Liver (tissue), 9 donors: ENCODE measurements around the gene ATXN10. TPM values are rescaled to one million over a fixed set of nuclear protein-coding genes. Genes with fewer than 3 reads are reported as not detected.

Experiments used
- DNase-seq: peaks from one replicate; pipeline ENCODE4 v3.0.0-alpha.2; 2017; ENCODE audit warnings: low spot score
- H3K27ac ChIP-seq, 2 donors: one replicate each; pipeline ENCODE4 v1.7.0; 2013; ENCODE audit warnings: inconsistent platforms in 2 of 2, low read length in 2 of 2, control low read depth in 1 of 2, low read depth in 1 of 2, mild to moderate bottlenecking in 1 of 2
- H3K27me3 ChIP-seq, 4 donors: one replicate each; pipeline versions ENCODE4 v1.6.1 to v1.7.0; 2013; ENCODE audit warnings: low read length in 3 of 4, inconsistent platforms in 1 of 4, mild to moderate bottlenecking in 1 of 4, moderate library complexity in 1 of 4; ENCODE audit not compliant: control insufficient read depth in 4 of 4, insufficient read depth in 4 of 4
- H3K36me3 ChIP-seq, 4 donors: one replicate each; pipeline versions ENCODE4 v1.6.1 to v1.7.0; 2013; ENCODE audit warnings: low read length in 3 of 4, mild to moderate bottlenecking in 3 of 4, low read depth in 1 of 4, moderate library complexity in 1 of 4; ENCODE audit not compliant: control insufficient read depth in 4 of 4, insufficient read depth in 3 of 4
- H3K4me1 ChIP-seq, 4 donors: one replicate each; pipeline versions ENCODE4 v1.6.1 to v1.7.0; 2013; ENCODE audit warnings: low read length in 3 of 4, mild to moderate bottlenecking in 3 of 4, moderate library complexity in 1 of 4; ENCODE audit not compliant: control insufficient read depth in 4 of 4, insufficient read depth in 4 of 4
- H3K4me3 ChIP-seq, 3 donors: one replicate each; pipeline versions ENCODE4 v1.6.1 to v1.7.0; 2013; ENCODE audit warnings: low read length in 3 of 3, control low read depth in 1 of 3, low read depth in 1 of 3, mild to moderate bottlenecking in 1 of 3
- H3K9ac ChIP-seq, 2 donors: one replicate each; pipeline ENCODE4 v1.7.0; 2013; ENCODE audit warnings: low read length in 2 of 2, mild to moderate bottlenecking in 2 of 2, moderate library complexity in 2 of 2, control low read depth in 1 of 2, low read depth in 1 of 2
- H3K9me3 ChIP-seq, 4 donors: one replicate each; pipeline versions ENCODE4 v1.6.1 to v1.7.0; 2013; ENCODE audit warnings: low read length in 3 of 4; ENCODE audit not compliant: control insufficient read depth in 4 of 4
- CTCF ChIP-seq: fragments of 150-350 bp; IDR thresholded peaks from 2 replicates; pipeline ENCODE4 v1.5.1; 2017; ENCODE audit warnings: improper control_type of control experiment, low read depth, low read length; ENCODE audit not compliant: missing input control
- EGR1 ChIP-seq, 2 donors: IDR thresholded peaks; 2 replicates each; pipeline ENCODE4 v1.6.1; 2016 to 2018; ENCODE audit warnings: antibody characterized with exemption in 2 of 2, low read depth in 2 of 2
- FOXA1 ChIP-seq: IDR thresholded peaks from 2 replicates; pipeline ENCODE4 v1.6.1; 2016; ENCODE audit warnings: antibody characterized with exemption
- FOXA2 ChIP-seq: IDR thresholded peaks from 2 replicates; pipeline ENCODE4 v1.6.1; 2016; ENCODE audit warnings: antibody characterized with exemption
- HNF4A ChIP-seq, 2 donors: conservative IDR thresholded peaks; 2 replicates each; pipeline ENCODE4 v1.6.1; 2016; ENCODE audit warnings: antibody characterized with exemption in 2 of 2, mild to moderate bottlenecking in 2 of 2
- HNF4G ChIP-seq: IDR thresholded peaks from 2 replicates; pipeline ENCODE4 v1.6.1; 2016; ENCODE audit warnings: antibody characterized with exemption
- JUND ChIP-seq, 2 donors: IDR thresholded peaks; 2 replicates each; pipeline ENCODE4 v1.6.1; 2016; ENCODE audit warnings: antibody characterized with exemption in 2 of 2
- NR2F2 ChIP-seq: IDR thresholded peaks from 2 replicates; pipeline ENCODE4 v1.6.1; 2016; ENCODE audit warnings: antibody characterized with exemption
- RAD21 ChIP-seq, 2 donors: IDR thresholded peaks; 2 replicates each; pipeline ENCODE4 v1.6.1; 2016; ENCODE audit warnings: antibody characterized with exemption in 2 of 2, mild to moderate bottlenecking in 2 of 2
- RXRA ChIP-seq, 2 donors: IDR thresholded peaks; 2 replicates each; pipeline ENCODE4 v1.6.1; 2017 to 2018; ENCODE audit warnings: antibody characterized with exemption in 2 of 2, mild to moderate bottlenecking in 1 of 2
- SP1 ChIP-seq: IDR thresholded peaks from 2 replicates; pipeline ENCODE4 v1.6.1; 2018; ENCODE audit warnings: antibody characterized with exemption, mild to moderate bottlenecking
- TAF1 ChIP-seq: conservative IDR thresholded peaks from 2 replicates; pipeline ENCODE4 v1.6.1; 2016; ENCODE audit warnings: antibody characterized with exemption, mild to moderate bottlenecking
- ZBTB33 ChIP-seq: IDR thresholded peaks from 2 replicates; pipeline ENCODE4 v1.6.1; 2016; ENCODE audit warnings: antibody characterized with exemption
- WGBS: extraction: QIAGEN DNeasy Blood & Tissue Kit; methylation state at CpG from one replicate; pipeline ENCODE4 v1.1.7; 2013; 5-methylcytosine and 5-hydroxymethylcytosine counted together
- polyA plus RNA-seq, 2 donors: library from polyadenylated mRNA; stranded (reverse) in 1 of 2; unstranded in 1 of 2; fragments of 200-250 nt in 1 of 2; fragments of >200 nt in 1 of 2; fragmentation: Nextera tagmentation in 1 of 2; extraction: Ambion mirVana in 1 of 2; gene quantifications; one replicate each; pipeline versions ENCODE4 v1.2.1 to v1.2.3, GENCODE V29; 2013 to 2015
- total RNA-seq, 2 donors: library from RNA; depleted of rRNA; stranded (reverse); fragments of >200 nt; gene quantifications; one replicate each; pipeline ENCODE4 v1.2.3, GENCODE V29; 2014
- TF ChIP-seq, protein P1 (sequence below): IDR thresholded peaks from 2 replicates; pipeline ENCODE4 v1.6.1; 2016; ENCODE audit warnings: antibody characterized with exemption
- donor health status: healthy.
- donor health status: healthy.
- donor health status: healthy.
- donor health status: healthy.
- donor health status: healthy.

The ATXN10 gene
- total and polyA plus RNA-seq, 4 donors: 34.9 to 100 (median 69.7) TPM

- H3K27ac ChIP-seq: peak overlapping the region; percentile 83 to 87
- TF ChIP-seq RAD21 (IDR thresholded peaks at IDR 0.05) (peak in 1 of 2 donors; percentile 11), TAF1 (no peak), HNF4A (conservative IDR thresholded peaks at IDR 0.05) (peak in 1 of 2 donors; percentile 16), HNF4G (no peak), JUND (IDR thresholded peaks at IDR 0.05) (no peak), NR2F2 (no peak)
- TF ChIP-seq, protein P1, sequence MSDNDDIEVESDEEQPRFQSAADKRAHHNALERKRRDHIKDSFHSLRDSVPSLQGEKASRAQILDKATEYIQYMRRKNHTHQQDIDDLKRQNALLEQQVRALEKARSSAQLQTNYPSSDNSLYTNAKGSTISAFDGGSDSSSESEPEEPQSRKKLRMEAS: no peak
These were observed 72.1 kb downstream of the ATXN10 start for GRCh38 chr22:45743687-45744086.

DNA sequence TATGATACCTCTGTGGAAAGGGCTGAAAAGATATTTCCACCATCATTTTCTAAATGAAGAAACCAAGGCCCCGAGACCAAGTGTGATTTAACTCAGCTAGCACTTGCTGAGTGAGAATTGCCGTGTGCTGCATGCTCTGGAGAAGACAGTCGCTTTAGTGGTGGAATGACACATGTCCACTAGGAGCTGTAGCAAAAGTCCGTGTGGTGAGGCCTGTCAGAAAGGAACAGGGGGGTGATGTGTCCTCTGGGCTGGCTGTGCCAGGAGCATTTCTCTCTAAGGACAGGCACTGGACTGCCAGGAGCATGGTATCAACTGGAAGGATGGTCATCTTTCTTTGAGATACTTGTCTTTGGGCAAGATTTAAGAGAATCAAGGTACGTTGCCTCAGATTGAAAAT, 72.8 kb downstream of the ATXN10 start:
- Histone ChIP-seq H3K9me3 (no peaks in the 10 kb centered on the region), H3K4me1 (peaks cover 5 to 32% (median 15%) of the 10 kb centered on the region in 4 donors), H3K36me3 (peaks cover 4 to 15% (median 11%) of the 10 kb centered on the region in 4 donors), H3K27me3 (no peaks in the 10 kb centered on the region), H3K9ac (no peak overlapping the region), H3K27ac (peak overlapping the region; percentile 83 to 87), H3K4me3 (no peak overlapping the region)
- no peak for TF ChIP-seq RXRA (IDR thresholded peaks at IDR 0.05)
- DNase-seq: no peak
- WGBS: 81% methylated on average over 5 of the region's 5 CpGs

More at GRCh38 chr22:45743687-45744086, 72.1 kb downstream of the ATXN10 start:
- H3K36me3 ChIP-seq: peaks cover 2 to 21% (median 17%) of the 10 kb centered on the region in 4 donors
- 35% methylated on average over 1 of the region's 1 CpG for WGBS
- H3K4me3 ChIP-seq: no peak overlapping the region
- peak overlapping the region in 1 of 2 donors; percentile 42 for H3K9ac ChIP-seq
- DNase-seq: no peak
- H3K9me3 ChIP-seq: no peaks in the 10 kb centered on the region
- H3K27me3 ChIP-seq: no peaks in the 10 kb centered on the region
- H3K4me1 ChIP-seq: peaks cover 5 to 32% (median 15%) of the 10 kb centered on the region in 4 donors

DNA sequence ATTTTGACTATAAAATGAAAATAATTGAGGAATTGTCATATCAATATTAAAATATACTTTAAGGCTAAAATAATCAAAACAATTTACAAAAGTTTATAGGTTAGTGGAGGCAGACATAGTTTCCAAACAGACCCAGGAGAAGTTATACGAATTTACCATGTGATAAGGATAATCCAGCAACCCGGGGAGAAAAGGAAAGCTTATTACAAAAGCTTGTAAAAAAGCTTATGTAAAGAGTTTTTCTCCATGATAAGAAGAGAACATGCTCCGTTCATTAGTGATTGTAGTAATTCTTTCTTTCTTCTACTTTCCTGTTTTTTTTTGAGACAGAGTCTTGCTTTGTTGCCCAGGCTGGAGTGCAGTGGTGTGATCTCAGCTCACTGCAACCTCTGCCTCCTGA, 79.0 kb downstream of the ATXN10 start:
- Histone ChIP-seq H3K4me1 (peaks cover 0 to 7% (median 0%) of the 10 kb centered on the region in 4 donors), H3K36me3 (peaks cover 0 to 7% (median 3%) of the 10 kb centered on the region in 4 donors), H3K27me3 (no peaks in the 10 kb centered on the region), H3K9ac (no peak overlapping the region), H3K9me3 (no peaks in the 10 kb centered on the region), H3K4me3 (no peak overlapping the region), H3K27ac (no peak overlapping the region)
- no peak for DNase-seq
- 85% methylated on average over 3 of the region's 3 CpGs for WGBS
- TF ChIP-seq TAF1 (no peak), SP1 (no peak), ZBTB33 (no peak), HNF4A (conservative IDR thresholded peaks at IDR 0.05) (no peak), FOXA1 (no peak), FOXA2 (no peak), HNF4G (no peak), EGR1 (IDR thresholded peaks at IDR 0.05; ENCODE audit: low read depth in 2 of 2) (no peak), CTCF (no peak)
- TF ChIP-seq, protein P1: no peak
